Cardiac fibroblast (primary cell): ENCODE measurements around the gene SPATS2L.

Source experiments
- DNase-seq, 2 donors: peaks; one replicate each; pipeline versions ENCODE4 v3.0.0 to v3.0.0-alpha.2; 2010; ENCODE audit warnings: low read depth in 2 of 2
- H3K4me3 ChIP-seq, 2 donors: replicated peaks in 1 of 2; 1 replicate in 1 of 2; 2 replicates in 1 of 2; pipeline ENCODE4 v1.5.1; 2011; ENCODE audit warnings: low read depth in 2 of 2, low read length in 2 of 2, mild to moderate bottlenecking in 2 of 2, moderate library complexity in 1 of 2
- TF ChIP-seq, protein P1 (sequence below): IDR thresholded peaks from one replicate; pipeline ENCODE4 v1.5.1; 2011; ENCODE audit warnings: low read depth, mild to moderate bottlenecking, low read length, inconsistent platforms

The SPATS2L gene

DNA sequence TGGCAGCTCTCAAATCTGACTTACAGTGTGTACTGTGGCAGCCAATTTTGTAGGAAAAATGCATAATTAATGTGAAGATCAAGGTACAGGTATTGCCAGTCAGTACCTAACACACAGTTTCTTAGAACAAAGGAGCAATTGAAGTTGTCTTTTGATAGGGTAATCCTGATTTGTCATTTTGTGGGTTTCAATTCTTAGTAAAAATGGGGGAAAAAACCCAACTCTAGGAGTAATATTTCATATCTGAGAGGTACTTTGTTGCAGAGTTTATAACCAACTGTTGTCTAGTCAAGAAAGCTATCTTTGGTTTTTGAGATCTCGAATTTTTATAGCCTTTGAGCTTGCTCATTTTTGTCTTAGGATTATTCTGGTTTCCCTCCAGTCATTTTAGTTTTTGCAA is 16.1 kb downstream of the SPATS2L start:
- TF ChIP-seq, protein P1, sequence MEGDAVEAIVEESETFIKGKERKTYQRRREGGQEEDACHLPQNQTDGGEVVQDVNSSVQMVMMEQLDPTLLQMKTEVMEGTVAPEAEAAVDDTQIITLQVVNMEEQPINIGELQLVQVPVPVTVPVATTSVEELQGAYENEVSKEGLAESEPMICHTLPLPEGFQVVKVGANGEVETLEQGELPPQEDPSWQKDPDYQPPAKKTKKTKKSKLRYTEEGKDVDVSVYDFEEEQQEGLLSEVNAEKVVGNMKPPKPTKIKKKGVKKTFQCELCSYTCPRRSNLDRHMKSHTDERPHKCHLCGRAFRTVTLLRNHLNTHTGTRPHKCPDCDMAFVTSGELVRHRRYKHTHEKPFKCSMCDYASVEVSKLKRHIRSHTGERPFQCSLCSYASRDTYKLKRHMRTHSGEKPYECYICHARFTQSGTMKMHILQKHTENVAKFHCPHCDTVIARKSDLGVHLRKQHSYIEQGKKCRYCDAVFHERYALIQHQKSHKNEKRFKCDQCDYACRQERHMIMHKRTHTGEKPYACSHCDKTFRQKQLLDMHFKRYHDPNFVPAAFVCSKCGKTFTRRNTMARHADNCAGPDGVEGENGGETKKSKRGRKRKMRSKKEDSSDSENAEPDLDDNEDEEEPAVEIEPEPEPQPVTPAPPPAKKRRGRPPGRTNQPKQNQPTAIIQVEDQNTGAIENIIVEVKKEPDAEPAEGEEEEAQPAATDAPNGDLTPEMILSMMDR = no peak
- H3K4me3 ChIP-seq = no peak overlapping the region
- no peak for DNase-seq

DNA sequence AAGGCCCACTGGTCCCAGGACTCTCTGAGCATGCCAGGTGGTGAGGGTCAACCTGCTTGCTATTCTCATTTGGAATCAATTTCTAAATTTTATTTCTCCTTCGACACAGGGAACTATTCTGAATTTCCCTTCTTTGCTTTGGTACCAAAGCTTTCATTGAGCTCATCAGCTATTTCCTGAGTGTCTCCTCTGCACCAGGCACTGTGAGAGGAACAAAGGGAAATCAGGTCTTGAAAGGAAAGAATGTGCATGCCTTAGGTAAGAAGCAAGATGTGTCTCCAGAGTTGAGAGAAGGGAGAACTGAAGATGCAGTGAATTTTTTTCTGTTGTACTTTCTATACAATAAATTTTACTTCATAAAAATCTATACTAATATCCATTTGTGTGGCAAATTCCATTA is 17.9 kb downstream of the SPATS2L start:
- DNase-seq = no peak
- H3K4me3 ChIP-seq = no peak overlapping the region
- TF ChIP-seq, protein P1 = no peak

DNA sequence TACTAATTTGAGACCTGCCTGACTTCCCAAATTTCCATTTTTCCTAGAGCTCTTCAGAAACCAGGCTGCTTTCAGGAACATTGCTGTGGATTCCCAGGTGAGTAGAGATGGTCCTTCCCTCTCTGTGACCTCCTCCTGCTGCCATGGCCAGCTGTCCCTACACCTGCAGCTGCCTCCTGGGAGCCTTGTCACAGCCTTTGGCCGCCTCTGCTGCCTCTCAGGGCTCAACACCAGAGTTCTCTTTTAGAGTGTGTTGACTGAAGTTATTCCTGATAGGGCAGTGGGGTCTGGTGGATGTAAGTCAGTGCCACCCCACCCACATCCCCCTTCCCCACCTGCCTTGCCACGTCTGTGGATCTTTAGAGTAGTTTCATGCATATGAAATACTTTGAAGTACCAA is 22.9 kb downstream of the SPATS2L start:
- TF ChIP-seq, protein P1 = no peak
- no peak overlapping the region for H3K4me3 ChIP-seq
- no peak for DNase-seq

DNA sequence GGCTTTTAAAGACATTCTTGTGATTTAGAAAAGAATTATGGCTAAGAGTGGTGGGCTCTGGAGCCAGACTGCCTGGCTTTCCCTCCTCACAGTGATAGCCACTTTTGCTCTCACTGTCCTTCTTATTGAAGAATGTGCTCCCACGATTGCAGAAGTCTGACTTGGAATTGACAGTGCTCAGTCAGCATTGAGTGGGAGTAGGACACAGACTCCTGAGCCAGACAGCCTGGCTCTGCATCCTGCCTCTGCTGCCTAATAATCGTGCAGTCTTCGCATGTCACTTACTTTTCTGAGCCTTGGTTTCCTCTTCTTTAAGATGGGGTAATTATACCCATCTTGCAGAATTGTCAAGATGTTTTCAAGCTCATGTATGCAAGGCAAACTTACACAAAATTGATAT is 23.3 kb downstream of the SPATS2L start:
- TF ChIP-seq, protein P1 = no peak
- no peak for DNase-seq
- no peak overlapping the region for H3K4me3 ChIP-seq

DNA sequence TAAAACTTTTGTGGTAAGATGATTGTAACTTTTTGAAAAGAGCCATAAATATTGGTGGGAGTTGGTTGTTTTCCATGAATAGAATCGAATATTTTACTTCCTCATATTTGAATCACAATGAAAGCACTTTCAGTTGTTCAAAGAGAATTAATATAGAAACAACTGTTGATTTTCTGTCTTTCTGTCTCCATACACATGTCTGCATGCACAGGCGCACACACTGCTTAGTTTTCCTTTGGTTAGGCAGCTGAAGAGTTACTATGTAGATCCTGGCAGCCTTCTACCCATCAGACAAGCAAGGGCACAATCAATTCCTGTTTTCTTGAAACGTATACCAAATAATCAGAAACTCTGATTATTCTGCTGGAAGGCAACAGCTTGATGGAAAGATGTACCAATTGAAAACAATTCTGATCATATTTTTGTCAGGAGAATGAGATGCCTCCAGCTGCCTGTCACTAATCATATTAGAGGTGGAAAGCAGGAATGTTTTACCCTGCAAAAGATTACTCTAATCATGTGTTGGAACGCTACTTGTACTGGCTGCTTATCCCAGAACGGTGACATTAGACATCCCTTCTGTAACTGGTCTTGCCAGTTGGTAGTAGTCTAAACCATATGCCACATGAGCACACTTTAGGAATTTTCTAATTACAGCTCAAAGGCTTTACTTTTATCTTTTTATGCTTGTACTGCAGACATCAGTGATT is 24.0 kb downstream of the SPATS2L start:
- no peak overlapping the region for H3K4me3 ChIP-seq
- DNase-seq = no peak
- TF ChIP-seq, protein P1 = no peak

DNA sequence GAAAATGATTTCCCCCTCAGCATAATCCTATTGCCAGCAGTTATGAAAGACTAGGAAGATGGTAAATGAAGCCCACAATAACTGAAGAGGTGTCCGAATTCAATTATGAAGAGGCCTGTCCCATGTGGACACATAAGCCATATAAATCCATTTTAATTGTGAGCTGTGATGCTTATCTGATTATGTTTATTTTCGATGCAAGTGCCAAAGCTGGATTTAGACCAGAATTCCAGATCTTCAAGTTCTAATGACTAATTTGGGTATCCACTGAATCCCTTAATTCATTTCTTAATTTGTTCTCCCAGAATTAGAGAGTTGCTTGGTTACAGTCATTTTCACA is 24.5 kb downstream of the SPATS2L start:
- TF ChIP-seq, protein P1 = no peak
- no peak overlapping the region for H3K4me3 ChIP-seq
- no peak for DNase-seq

DNA sequence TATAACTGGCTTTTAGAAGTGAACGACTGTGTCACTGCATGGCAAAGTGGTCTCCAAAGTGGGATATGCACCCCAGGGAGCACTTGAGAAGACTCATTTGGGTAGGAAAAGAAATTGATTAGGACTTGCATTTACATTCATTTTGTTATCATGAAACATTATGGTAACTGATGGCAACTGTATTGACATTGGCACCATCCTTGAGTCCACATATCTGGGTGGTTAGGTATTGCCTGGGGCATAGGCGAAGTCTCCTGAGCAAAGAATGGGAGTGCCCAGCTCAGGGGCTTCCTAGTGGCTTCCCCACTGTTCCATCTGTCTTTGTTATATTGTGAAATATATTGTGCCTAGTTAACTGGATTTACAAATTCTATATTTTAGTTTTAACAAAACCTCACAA is 29.2 kb downstream of the SPATS2L start:
- H3K4me3 ChIP-seq = no peak overlapping the region
- TF ChIP-seq, protein P1 = no peak
- DNase-seq = no peak
